Right atrium auricular region (tissue), 2 donors: Measurements from ENCODE around the gene VPS54. TPM values are rescaled to one million over a fixed set of nuclear protein-coding genes. Genes with fewer than 3 reads are reported as not detected.
"Not testable (repeated sequence)": the region's sequence is repeated elsewhere in the genome, so short reads cannot be mapped to it uniquely, and the experiment has no call there.

Source experiments
- DNase-seq: peaks from one replicate; pipeline ENCODE4 v3.0.0-alpha.2; 2019; ENCODE audit warnings: low spot score
- H3K27ac ChIP-seq, 2 donors: fragments of 200-600 bp; sonication (generic); 1 replicate in 1 of 2; 2 replicates in 1 of 2; pipeline ENCODE4 v1.5.1; 2016 to 2019
- H3K27me3 ChIP-seq, 2 donors: fragments of 200-600 bp; sonication (generic); one replicate each; pipeline versions ENCODE4 v1.5.1 to v1.6.0; 2017 to 2019
- H3K36me3 ChIP-seq: fragments of 200-600 bp; sonication (generic); one replicate; pipeline ENCODE4 v1.5.1; 2016
- H3K4me1 ChIP-seq, 2 donors: fragments of 200-600 bp; sonication (generic); one replicate each; pipeline versions ENCODE4 v1.5.1 to v1.6.0; 2017 to 2019
- H3K4me3 ChIP-seq, 2 donors: fragments of 200-600 bp; sonication (generic); 1 replicate in 1 of 2; 2 replicates in 1 of 2; pipeline ENCODE4 v1.5.1; 2017 to 2019; ENCODE audit warnings: mild to moderate bottlenecking in 1 of 2, moderate library complexity in 1 of 2
- H3K9me3 ChIP-seq, 2 donors: fragments of 200-600 bp; sonication (generic); one replicate each; pipeline ENCODE4 v1.5.1; 2019
- total RNA-seq, 2 donors: library from RNA; depleted of rRNA; stranded (reverse); fragments of >200 nt; gene quantifications; one replicate each; pipeline ENCODE4 v1.1.0, GENCODE V29; 2016
- TF ChIP-seq, protein P1 (sequence below), 2 donors: fragments of 200-600 bp; sonication (generic); IDR thresholded peaks; one replicate each; pipeline ENCODE4 v1.5.1; 2019; ENCODE audit warnings: antibody characterized with exemption in 2 of 2

Gene VPS54
- total RNA-seq, 2 donors from 2014 or later: 10.9 to 12.5 TPM

DNA sequence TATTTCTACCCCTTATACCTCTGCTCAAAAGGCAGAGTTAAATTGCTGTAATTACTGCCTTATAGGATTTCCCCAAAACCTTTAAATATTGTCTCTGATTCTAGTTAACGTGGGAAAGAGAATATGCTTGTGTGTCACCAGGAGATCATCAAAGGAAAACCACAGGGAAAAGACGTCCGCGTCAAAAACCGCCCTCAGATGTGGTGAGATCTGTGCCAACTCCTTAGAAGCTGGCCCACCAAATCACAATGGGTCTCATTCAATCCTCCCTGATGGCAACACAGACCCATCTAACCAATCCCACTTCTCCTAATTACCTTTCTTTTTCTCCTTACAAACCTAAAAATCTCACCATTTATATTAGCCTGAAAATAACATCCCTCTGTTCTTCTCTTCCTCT lies 25.4 kb downstream of the VPS54 start:
- TF ChIP-seq, protein P1, sequence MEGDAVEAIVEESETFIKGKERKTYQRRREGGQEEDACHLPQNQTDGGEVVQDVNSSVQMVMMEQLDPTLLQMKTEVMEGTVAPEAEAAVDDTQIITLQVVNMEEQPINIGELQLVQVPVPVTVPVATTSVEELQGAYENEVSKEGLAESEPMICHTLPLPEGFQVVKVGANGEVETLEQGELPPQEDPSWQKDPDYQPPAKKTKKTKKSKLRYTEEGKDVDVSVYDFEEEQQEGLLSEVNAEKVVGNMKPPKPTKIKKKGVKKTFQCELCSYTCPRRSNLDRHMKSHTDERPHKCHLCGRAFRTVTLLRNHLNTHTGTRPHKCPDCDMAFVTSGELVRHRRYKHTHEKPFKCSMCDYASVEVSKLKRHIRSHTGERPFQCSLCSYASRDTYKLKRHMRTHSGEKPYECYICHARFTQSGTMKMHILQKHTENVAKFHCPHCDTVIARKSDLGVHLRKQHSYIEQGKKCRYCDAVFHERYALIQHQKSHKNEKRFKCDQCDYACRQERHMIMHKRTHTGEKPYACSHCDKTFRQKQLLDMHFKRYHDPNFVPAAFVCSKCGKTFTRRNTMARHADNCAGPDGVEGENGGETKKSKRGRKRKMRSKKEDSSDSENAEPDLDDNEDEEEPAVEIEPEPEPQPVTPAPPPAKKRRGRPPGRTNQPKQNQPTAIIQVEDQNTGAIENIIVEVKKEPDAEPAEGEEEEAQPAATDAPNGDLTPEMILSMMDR (IDR thresholded peaks at IDR 0.05): no peak
- no peak overlapping the region for H3K27ac ChIP-seq

GRCh38 chr2:63993130-63993584 lies 26.1 kb downstream of the VPS54 start:
- not testable (repeated sequence) for H3K4me3 ChIP-seq, DNase-seq, H3K27me3 ChIP-seq, H3K4me1 ChIP-seq, H3K36me3 ChIP-seq, H3K9me3 ChIP-seq, H3K27ac ChIP-seq

More for the DNA sequence above, 25.4 kb downstream of the VPS54 start:
- Histone ChIP-seq H3K36me3 (no peaks in the 10 kb centered on the region), H3K27me3 (no peaks in the 10 kb centered on the region), H3K9me3 (peaks cover 0 to 4% of the 10 kb centered on the region in 2 donors), H3K4me1 (no peaks in the 10 kb centered on the region), H3K4me3 (no peak overlapping the region)
- DNase-seq: no peak

GRCh38 chr2:63992061-63992685 lies 27.1 kb downstream of the VPS54 start:
- DNase-seq: no peak
- TF ChIP-seq, protein P1 (IDR thresholded peaks at IDR 0.05): no peak
- Histone ChIP-seq H3K4me1 (no peaks in the 10 kb centered on the region), H3K27ac (no peak overlapping the region), H3K4me3 (no peak overlapping the region), H3K9me3 (no peaks in the 10 kb centered on the region), H3K27me3 (no peaks in the 10 kb centered on the region), H3K36me3 (no peaks in the 10 kb centered on the region)

- H3K4me3 ChIP-seq, DNase-seq, H3K9me3 ChIP-seq, H3K4me1 ChIP-seq, H3K36me3 ChIP-seq, H3K27me3 ChIP-seq, H3K27ac ChIP-seq: not testable (repeated sequence)
These were observed 27.8 kb downstream of the VPS54 start for GRCh38 chr2:63991173-63991999.

- Histone ChIP-seq H3K4me1 (peaks cover 0 to 7% of the 10 kb centered on the region in 2 donors), H3K27me3 (no peaks in the 10 kb centered on the region), H3K9me3 (no peaks in the 10 kb centered on the region), H3K36me3 (no peaks in the 10 kb centered on the region), H3K4me3 (no peak overlapping the region), H3K27ac (no peak overlapping the region)
- DNase-seq: no peak
- TF ChIP-seq, protein P1 (IDR thresholded peaks at IDR 0.05): no peak
These were observed 29.2 kb downstream of the VPS54 start for GRCh38 chr2:63990072-63990471.

DNA sequence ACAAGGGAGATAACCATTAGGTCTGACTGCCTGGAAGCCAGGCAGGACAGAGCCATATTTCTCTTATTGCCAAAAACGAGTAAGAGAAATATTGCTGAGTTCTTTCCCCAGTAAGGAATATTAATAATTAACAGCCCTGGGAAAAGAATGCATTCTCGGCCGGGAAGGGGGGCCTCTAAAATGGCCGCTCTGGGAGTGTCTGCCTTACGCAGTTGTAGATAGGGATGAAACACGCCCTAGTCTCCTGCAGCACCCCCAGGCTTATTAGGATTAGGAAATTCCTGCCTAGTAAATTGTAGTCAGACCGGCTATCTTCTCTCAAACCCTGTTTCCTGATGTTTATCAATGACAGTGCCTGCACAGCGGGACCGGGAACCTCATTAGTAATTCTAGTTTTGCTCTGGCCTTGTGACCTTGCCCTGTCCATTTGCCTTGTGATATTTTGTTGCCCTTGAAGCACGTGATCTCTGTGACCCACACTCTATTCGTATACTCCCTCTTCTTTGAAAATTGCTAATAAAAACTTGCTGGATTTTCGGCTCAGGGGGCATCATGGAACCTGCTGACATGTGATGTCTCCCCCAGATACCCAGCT lies 30.3 kb downstream of the VPS54 start:
- H3K9me3 ChIP-seq, H3K36me3 ChIP-seq, H3K27ac ChIP-seq, DNase-seq, H3K4me3 ChIP-seq, H3K27me3 ChIP-seq: not testable (repeated sequence)
- H3K4me1 ChIP-seq: peaks cover 0 to 13% of the 10 kb centered on the region in 2 donors

DNA sequence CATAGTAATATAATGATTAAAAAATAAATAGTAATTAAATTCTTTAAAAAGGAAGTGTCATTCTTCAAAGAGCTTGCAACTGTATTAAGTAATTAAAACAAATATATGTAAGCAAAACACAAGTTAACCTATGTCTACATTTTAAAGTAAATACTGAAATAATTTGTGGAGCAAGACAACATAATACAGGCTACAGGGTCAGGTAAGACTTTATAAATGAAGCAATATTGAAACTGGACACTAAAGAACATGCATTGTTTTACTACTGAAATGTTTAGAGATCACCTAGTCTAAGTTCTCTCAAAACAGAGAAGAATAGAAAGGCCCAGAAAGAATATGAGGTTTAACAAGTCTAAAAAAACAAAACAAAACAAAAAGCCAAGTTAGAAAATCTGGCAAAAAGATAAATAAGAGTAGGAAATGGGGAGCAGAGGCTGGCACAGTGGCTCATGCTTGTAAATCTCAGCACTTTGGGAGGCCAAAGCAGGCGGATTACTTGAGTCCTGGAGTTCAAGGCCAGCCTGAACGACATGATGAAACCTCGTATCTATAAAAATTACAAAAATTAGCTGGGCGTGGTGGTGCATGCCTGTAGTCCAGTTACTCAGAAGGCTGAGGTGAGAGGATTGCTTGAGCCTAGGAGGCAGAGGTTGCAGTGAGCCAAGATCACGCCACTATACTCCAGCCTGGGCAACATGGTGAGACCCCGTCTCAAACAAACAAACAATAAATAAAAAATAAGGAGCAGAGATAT lies 34.4 kb downstream of the VPS54 start:
- no peaks in the 10 kb centered on the region for H3K27me3 ChIP-seq

More for the DNA sequence above, 34.4 kb downstream of the VPS54 start:
- no peak for DNase-seq
- peaks cover 0 to 13% of the 10 kb centered on the region in 2 donors for H3K4me1 ChIP-seq
- TF ChIP-seq, protein P1 (IDR thresholded peaks at IDR 0.05): no peak
- no peaks in the 10 kb centered on the region for H3K36me3 ChIP-seq
- H3K27ac ChIP-seq: no peak overlapping the region
- H3K4me3 ChIP-seq: no peak overlapping the region
- no peaks in the 10 kb centered on the region for H3K9me3 ChIP-seq
